Stomach (tissue), 4 donors: ENCODE results near the gene RAD23A.

Source experiments
- CTCF ChIP-seq, 7 experiments: fragments of 450-650 bp in 4 of 7; fragments of 200-600 bp in 3 of 7; sonication (generic) in 3 of 7; IDR thresholded peaks; one replicate each; pipeline ENCODE4 v1.5.1; 2016 to 2019; ENCODE audit warnings: antibody characterized with exemption in 7 of 7, control low read depth in 2 of 7, mild to moderate bottlenecking in 1 of 7
- EP300 ChIP-seq: sonication (generic); formaldehyde crosslinking; IDR thresholded peaks from one replicate; pipeline ENCODE4 v1.6.1; 2017; ENCODE audit warnings: antibody characterized with exemption
- POLR2A ChIP-seq, 4 donors: fragments of 450-650 bp; IDR thresholded peaks; one replicate each; pipeline ENCODE4 v1.6.1; 2016; ENCODE audit warnings: antibody characterized with exemption in 4 of 4, control low read depth in 2 of 4, mild to moderate bottlenecking in 1 of 4, moderate library complexity in 1 of 4
- POLR2AphosphoS5 ChIP-seq, 3 donors: sonication (generic); formaldehyde crosslinking; IDR thresholded peaks; one replicate each; pipeline ENCODE4 v1.6.1; 2016; ENCODE audit warnings: antibody characterized with exemption in 3 of 3

DNA sequence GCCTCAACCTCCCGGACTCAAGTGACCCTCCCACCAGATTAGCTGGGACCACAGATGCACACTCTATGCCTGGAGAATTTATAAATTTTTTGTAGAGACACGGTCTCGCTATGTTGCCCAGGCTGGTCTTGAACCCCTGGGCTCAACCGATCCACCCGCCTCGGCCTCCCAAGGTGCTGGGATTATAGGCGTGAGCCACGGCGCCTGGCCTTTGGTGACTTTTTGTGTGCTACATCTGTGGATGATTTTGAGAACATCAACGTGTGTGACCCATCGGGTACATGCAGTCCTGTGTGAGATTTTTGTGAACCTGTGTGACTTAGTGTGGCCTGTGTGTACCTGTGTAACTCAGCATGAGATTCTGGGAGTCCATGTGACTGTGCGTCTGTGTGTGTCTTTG lies 41.1 kb downstream of the RAD23A start:
- no peak for TF ChIP-seq CTCF (IDR thresholded peaks at IDR 0.05)
- no peak for TF ChIP-seq POLR2AphosphoS5 (IDR thresholded peaks at IDR 0.05)
- TF ChIP-seq POLR2A (IDR thresholded peaks at IDR 0.05): no peak
- no peak for TF ChIP-seq EP300
